Activated naive CD4-positive, alpha-beta T cell (primary cell): ENCODE data around the gene USB1.

ENCODE experiments used
- DNase-seq, 4 experiments: peaks; one replicate each; lab custom pipeline; 2025; lab: John Stamatoyannopoulos, UW

USB1 gene

GRCh38 chr16:58018803-58019202 is 17.6 kb downstream of the USB1 start:
- no peak for DNase-seq

DNA sequence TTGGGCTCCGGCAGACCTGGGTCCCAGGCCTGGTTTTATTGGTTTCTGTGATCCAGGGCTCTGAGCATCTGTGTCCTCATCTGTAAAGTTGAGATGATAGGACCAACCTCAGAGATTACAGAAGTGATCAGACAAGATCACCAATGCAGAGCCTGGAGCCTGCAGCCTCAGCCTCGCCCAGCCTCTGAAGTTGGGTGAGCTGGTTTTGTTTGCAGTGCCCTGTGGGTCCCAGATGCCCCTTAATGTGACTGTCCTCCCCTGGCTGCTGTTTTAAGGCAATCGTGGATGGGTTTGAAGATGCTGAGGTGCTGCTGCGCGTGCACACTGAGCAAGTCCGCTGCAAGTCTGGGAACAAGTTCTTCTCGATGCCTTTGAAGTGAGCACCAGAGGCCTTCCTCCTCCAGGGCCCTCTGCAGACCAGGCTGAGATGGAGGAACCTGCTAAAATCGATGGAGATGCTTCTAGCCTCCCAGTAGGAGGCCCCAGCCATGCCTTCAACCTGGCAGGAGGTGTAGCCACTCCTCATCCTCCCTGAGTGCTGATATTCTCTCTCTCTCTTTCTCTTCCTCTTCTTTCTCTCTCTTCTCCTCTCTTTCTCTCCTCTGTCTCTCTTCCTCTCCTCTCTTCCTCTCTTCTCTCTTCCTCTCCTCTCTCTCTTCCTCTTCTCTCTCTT is 18.8 kb downstream of the USB1 start:
- DNase-seq = no peak

DNA sequence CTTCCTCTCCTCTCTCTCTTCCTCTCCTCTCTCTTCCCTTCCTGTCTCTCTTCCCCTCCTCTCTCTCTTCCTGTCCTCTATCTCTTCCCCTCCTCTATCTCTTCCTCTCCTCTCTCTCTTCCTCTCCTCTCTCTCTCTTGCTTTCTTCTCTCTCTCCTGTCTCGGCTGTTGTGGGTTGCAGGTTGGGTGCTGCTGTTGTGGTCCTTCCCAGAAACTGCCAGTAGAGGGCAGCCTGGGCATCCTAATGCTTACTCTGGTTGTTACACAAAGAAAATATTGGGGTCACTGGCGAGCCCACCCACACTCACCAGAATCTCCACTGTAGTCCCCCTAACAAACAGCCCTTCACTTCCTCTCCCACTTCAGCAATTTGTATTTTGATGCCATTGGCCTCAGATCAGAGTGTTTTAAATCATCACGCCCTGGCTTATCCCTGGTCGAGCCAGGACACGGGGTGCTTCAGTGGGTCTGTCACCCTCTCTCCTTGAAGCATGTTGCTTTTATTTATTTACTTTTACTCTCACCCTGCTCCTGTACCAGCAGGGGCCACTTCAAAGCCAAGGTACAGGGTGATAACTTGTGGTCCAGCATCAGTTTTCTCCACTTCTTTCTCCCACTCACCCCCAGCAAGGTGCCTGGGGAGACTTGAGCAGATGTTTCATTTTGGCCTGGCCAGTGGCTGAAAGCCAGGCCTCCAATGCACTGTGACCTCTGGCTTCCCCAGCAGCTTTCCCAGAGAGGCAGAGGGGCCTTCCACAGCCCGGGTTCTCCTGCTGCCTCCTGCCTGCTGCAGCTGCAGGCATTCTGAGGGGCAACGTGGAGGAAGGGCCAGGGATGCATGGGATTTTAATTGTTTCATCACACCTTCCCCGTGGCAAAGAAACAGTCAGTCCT is 19.7 kb downstream of the USB1 start:
- DNase-seq = peak in 3 of 4 experiments; percentile 24 to 49 (median 38)

GRCh38 chr16:58021661-58022551 is 20.7 kb downstream of the USB1 start:
- no peak for DNase-seq

- no peak for DNase-seq
These were observed 21.6 kb downstream of the USB1 start for GRCh38 chr16:58022601-58023371.

- no peak for DNase-seq
These were observed 23.5 kb downstream of the USB1 start for GRCh38 chr16:58024486-58025350.

GRCh38 chr16:58025351-58026138 is 24.3 kb downstream of the USB1 start, which contains the start of gene MMP15:
TSS of gene MMP15 (plus strand) at chr16:58025754. CDS start at chr16:58026351, 597 bp downstream.
- DNase-seq = peak in 3 of 4 experiments; percentile 19 to 48 (median 21)

- no peak for DNase-seq
These were observed 25.0 kb downstream of the USB1 start for GRCh38 chr16:58026139-58026704.

- DNase-seq = no peak
These were observed 25.5 kb downstream of the USB1 start for GRCh38 chr16:58026705-58027160.

- no peak for DNase-seq
These were observed 26.1 kb downstream of the USB1 start for GRCh38 chr16:58027161-58027915.

DNA sequence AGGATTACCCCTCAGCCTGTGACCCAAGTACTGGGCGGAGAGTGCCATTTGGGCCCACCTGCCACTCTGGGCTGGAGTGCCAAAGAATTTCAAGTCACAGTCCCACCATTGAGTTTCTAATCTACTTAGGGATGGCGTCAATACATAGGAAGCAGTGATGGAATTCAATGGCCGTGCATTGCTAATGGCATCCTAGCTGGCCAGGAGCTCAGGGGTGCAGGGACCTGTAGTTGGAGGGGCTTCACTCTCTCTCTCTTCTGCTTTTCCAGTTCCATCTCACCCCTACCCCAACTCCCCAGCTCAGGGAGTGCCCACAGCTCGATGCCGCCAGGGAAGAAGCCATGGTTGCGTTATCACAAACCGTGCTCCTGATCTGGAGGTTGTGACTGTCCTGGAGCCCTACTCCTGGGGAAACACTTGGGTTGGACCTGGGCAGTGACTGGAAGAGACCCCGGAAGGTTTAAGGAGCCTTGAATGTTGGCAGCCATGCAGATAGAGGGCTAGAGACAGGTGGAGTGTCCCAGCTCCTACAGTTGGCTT is 26.8 kb downstream of the USB1 start:
- DNase-seq = no peak

DNA sequence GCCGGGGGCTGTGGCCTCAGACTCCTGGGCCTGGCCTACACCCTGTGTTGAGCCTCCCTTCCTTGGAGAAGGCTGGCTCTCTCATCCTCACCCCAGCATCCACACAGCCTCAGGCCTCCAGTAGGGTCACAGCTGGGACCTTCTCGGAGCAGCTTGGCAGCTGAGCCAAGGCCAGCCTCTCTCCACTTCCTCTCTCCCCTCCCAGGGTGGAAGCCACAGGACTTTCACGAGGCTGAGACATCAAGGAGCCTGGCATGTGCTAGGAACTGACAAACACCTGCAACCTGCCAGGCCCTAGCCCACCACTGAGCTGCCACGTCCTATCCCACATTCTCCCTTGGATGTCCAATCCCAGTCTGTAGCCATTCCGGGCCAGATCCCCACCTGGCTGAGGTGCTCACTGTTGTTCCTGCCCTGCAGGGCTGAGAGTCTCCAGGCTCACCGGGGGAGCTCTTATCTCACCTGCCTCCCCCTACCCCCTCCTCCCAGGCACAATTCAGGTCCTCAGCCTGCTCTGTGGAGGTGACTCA is 27.4 kb downstream of the USB1 start:
- DNase-seq = no peak

DNA sequence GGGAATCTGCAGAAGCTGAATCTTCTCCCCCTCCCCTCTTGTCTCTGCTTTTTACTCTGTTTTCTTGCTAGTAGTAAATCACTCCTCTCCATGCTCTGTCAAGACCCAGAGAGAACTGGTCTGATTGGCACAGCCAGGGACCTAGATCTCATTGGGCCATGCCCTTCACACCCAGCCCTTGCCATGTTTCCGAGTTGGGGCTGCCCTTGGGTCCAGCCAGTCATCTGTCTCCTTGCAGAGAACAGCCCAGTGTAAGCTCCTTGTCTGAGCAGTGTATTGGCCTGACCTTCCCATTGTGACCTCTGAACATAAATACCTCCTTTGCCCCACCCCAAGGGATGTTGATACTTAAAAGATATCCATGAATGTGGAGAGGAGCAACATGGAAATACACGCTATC is 28.2 kb downstream of the USB1 start:
- no peak for DNase-seq

GRCh38 chr16:58030136-58030840 is 29.1 kb downstream of the USB1 start:
- no peak for DNase-seq

DNA sequence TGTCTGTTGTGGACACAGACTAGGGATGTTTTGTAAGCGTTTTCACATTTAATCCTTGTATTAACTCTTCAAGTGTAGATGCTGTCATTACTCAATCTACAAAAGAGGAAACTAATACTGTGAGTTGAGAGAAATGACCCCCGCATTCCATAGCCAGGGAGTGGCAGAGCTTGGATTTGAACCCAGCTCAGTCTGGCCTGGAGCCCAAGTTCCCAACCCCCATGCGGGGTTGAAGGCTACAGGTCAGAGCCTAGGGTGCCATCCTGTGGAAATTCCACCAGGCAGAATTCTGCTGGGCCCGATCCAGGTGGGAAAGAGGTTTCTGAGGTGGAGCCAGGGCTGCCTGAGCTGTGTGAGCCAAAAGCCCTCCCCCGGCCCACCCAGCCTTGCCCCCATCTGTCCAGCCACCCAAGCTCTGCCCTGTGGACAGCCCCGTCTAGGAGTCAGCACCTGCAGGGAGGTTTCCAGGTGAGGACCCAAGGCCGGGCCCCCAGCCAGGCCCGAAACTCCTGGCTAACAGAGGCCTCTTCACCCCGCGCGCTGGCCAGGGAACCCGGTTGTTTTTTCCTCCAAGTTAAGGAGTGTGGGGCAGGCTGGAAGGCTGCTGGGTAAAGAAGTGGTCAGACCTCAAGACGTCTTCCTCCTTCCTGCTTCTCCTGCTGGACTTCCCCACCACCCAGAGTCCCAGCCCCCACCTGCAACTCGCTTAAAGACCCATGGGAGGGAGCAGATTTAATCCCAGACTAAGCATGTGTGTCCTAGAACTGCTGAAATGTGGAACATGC is 30.0 kb downstream of the USB1 start:
- no peak for DNase-seq

- no peak for DNase-seq
These were observed 31.6 kb downstream of the USB1 start for GRCh38 chr16:58032710-58033293.
